Measurements from ENCODE around the gene PZP. TPM values are rescaled to one million over a fixed set of nuclear protein-coding genes. Genes with fewer than 3 reads are reported as not detected.

Gene PZP
- total and polyA plus RNA-seq, 2 of the 13 experiments (the other 11 are each of a cell fraction or from before 2014, with no cell fraction given), result 0.07 to 0.89 TPM

DNA sequence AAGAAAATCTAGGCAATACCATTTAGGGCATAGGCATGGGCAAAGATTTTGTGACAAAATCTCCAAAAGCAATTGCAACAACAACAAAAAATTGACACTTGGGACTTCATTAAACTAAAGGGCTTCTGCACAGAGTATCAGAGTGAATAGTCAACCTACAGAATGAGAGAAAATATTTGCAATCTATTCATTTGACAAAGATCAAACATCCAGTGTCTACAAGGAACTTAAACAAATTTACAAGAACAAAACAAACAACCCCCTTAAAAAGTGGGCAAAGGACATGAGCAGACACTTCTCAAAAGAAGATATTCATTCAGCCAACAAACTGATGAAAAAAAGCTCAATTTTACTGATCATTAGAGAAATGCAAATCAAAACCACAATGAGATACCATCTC is 44.1 kb upstream of the PZP start (continued):
- TF ChIP-seq, protein P1, sequence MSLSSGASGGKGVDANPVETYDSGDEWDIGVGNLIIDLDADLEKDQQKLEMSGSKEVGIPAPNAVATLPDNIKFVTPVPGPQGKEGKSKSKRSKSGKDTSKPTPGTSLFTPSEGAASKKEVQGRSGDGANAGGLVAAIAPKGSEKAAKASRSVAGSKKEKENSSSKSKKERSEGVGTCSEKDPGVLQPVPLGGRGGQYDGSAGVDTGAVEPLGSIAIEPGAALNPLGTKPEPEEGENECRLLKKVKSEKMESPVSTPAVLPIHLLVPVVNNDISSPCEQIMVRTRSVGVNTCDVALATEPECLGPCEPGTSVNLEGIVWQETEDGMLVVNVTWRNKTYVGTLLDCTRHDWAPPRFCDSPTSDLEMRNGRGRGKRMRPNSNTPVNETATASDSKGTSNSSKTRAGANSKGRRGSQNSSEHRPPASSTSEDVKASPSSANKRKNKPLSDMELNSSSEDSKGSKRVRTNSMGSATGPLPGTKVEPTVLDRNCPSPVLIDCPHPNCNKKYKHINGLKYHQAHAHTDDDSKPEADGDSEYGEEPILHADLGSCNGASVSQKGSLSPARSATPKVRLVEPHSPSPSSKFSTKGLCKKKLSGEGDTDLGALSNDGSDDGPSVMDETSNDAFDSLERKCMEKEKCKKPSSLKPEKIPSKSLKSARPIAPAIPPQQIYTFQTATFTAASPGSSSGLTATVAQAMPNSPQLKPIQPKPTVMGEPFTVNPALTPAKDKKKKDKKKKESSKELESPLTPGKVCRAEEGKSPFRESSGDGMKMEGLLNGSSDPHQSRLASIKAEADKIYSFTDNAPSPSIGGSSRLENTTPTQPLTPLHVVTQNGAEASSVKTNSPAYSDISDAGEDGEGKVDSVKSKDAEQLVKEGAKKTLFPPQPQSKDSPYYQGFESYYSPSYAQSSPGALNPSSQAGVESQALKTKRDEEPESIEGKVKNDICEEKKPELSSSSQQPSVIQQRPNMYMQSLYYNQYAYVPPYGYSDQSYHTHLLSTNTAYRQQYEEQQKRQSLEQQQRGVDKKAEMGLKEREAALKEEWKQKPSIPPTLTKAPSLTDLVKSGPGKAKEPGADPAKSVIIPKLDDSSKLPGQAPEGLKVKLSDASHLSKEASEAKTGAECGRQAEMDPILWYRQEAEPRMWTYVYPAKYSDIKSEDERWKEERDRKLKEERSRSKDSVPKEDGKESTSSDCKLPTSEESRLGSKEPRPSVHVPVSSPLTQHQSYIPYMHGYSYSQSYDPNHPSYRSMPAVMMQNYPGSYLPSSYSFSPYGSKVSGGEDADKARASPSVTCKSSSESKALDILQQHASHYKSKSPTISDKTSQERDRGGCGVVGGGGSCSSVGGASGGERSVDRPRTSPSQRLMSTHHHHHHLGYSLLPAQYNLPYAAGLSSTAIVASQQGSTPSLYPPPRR (CRISPR knock-in tag; IDR thresholded peaks at IDR 0.05; ENCODE audit: borderline replicate concordance), result peak; percentile 94
- TF ChIP-seq GMEB1 (CRISPR knock-in tag; IDR thresholded peaks at IDR 0.05; ENCODE audit: borderline replicate concordance), result no peak
- TF ChIP-seq ZKSCAN1 (IDR thresholded peaks at IDR 0.05; ENCODE audit: low read length), result no peak
- TF ChIP-seq GRHL1 (CRISPR knock-in tag; conservative IDR thresholded peaks at IDR 0.05), result no peak
- TF ChIP-seq HOXA5 (CRISPR knock-in tag; IDR thresholded peaks at IDR 0.05), result no peak
- TF ChIP-seq PRDM10 (CRISPR knock-in tag; IDR thresholded peaks at IDR 0.05; ENCODE audit: low read depth), result no peak
- no peak for TF ChIP-seq NR1H2 (CRISPR knock-in tag; IDR thresholded peaks at IDR 0.05; ENCODE audit: borderline replicate concordance, low read depth)
- TF ChIP-seq, protein P2, sequence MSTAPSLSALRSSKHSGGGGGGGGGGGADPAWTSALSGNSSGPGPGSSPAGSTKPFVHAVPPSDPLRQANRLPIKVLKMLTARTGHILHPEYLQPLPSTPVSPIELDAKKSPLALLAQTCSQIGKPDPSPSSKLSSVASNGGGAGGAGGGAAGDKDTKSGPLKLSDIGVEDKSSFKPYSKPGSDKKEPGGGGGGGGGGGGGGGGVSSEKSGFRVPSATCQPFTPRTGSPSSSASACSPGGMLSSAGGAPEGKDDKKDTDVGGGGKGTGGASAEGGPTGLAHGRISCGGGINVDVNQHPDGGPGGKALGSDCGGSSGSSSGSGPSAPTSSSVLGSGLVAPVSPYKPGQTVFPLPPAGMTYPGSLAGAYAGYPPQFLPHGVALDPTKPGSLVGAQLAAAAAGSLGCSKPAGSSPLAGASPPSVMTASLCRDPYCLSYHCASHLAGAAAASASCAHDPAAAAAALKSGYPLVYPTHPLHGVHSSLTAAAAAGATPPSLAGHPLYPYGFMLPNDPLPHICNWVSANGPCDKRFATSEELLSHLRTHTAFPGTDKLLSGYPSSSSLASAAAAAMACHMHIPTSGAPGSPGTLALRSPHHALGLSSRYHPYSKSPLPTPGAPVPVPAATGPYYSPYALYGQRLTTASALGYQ (CRISPR knock-in tag; IDR thresholded peaks at IDR 0.05), result peak; percentile 61; the same call in 1 of the 2 replicates
- TF ChIP-seq, protein P3, sequence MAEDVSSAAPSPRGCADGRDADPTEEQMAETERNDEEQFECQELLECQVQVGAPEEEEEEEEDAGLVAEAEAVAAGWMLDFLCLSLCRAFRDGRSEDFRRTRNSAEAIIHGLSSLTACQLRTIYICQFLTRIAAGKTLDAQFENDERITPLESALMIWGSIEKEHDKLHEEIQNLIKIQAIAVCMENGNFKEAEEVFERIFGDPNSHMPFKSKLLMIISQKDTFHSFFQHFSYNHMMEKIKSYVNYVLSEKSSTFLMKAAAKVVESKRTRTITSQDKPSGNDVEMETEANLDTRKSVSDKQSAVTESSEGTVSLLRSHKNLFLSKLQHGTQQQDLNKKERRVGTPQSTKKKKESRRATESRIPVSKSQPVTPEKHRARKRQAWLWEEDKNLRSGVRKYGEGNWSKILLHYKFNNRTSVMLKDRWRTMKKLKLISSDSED (CRISPR knock-in tag; IDR thresholded peaks at IDR 0.05), result no peak
- no peak for TF ChIP-seq ZEB1 (IDR thresholded peaks at IDR 0.05; ENCODE audit: insufficient replicate concordance, low read depth)
- TF ChIP-seq, protein P4, sequence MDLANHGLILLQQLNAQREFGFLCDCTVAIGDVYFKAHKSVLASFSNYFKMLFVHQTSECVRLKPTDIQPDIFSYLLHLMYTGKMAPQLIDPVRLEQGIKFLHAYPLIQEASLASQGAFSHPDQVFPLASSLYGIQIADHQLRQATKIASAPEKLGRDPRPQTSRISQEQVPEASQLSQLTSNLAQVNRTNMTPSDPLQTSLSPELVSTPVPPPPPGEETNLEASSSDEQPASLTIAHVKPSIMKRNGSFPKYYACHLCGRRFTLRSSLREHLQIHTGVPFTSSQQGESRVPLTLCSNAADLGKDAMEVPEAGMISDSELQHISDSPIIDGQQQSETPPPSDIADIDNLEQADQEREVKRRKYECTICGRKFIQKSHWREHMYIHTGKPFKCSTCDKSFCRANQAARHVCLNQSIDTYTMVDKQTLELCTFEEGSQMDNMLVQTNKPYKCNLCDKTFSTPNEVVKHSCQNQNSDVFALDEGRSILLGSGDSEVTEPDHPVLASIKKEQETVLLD (CRISPR knock-in tag; IDR thresholded peaks at IDR 0.05; ENCODE audit: low read depth), result no peak
